GM19043 (cell line): ENCODE results near the gene GPR161.
A peak's percentile ranks its signal among the peaks of the same experiment; 100 is the strongest.
"Not testable (repeated sequence)": the region's sequence is repeated elsewhere in the genome, so short reads cannot be mapped to it uniquely, and the experiment has no call there.

ENCODE experiments used
- ATAC-seq: cut with Tn5 transposase; IDR thresholded peaks from one replicate; pipeline ENCODE4 v1.9.1; 2021; ENCODE audit warnings: low read depth; ENCODE audit not compliant: unreplicated experiment

Gene GPR161

DNA sequence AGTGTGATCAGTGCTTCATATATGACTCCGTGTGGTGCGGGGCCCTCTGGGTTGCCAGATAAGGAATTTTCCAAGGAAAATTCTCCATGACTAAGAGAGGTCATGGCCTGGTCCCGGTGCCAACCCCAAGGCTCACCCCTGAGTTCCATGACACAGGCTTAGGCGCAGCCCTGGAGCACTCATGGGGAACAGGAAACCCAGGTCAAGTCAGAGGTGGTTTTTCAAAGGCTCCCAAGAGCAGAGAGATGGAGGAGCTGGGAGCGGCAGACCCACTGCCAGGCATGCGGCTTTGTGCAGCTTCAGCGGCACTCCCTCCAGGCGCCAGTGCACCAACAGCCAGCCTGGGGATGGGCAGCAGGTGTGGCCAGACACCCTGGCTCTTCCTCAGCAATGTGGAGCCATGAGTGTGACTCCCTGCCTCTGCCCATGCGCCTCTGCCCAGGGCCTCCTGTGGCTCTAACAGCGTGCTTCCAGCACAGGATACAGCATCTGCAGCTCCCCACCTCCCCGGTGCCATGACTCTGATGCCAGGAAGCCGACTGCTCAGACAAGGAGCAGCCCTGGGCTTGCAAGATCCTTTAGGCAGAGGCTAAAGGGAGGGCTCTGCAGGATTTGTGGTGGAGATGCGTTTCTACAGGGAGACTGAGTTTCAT is 47.3 kb downstream of the GPR161 start:
- ATAC-seq: no peak

DNA sequence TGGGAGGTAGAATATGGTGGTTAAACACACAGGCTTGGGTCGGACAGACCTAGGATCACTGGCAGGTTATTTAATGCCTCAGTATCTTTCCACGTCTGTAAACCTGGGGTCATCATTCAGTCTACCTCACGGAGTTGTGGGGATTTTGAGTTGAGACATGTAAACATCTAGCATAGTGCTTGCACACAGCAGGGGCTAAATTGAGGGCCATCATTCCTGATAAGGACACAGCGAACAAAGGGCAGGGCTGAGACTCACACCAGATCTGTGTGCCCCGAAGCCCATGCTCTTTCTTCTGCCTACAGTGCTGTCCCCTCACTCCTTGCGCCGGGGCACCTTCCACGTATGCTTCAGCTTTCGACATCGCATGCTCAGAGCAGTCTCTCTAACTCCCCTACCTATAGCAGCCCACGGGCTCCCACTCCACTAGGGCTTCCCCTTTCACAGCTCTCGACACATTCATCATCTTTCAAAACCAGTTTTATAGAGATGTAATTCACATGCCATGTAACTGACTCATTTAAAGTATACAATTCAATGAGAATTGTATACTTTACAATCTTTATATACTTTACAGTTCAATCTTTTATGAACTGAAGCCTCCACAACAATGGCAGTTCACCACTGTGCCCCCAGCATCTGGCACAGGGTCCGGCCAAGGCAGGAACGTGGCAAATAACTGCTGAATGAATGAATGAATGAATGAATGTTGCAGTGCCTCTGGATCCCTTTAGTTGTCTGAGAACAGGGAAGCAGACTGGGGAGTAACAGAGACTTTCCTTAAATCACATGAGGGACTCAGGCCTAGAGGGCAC is 48.0 kb downstream of the GPR161 start:
- ATAC-seq: no peak

DNA sequence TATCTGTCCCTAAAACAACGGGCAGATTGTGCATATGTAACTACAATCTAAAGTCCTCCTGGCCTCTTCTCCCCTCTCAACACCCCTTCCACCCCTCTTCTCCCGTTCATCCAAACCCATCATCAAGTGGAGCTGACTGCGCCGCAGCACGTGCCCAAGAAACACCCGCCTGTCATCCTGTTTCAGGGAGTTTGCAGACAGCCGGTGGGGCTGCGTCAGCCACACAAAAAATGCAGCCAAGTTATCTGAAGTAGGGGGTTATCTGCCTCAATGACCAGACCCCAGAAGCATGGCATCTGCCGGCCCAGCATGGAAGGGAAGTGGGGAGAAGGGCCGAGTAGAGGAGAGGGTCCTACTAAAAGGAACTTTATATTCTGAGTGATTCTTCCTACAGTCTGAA is 49.0 kb downstream of the GPR161 start:
- no peak for ATAC-seq

DNA sequence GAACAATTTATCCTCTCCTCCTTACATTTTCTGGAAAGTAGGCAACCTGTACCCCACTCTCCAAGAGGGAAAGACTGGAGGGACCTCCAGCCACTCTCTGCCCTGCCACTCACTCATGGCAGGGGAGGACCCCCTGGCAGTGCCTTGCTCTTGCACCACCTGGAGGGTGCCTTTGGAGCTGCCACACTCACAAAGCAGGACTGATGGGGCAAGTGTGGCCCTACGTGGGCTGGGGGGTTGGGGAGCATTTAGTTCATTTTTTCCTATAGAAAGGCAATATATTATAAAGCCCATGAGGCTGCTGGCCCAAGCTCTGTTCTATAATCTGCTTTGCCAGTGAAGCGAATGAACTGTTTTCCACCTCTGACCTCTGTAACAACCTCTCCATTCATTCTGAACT is 50.3 kb downstream of the GPR161 start:
- no peak for ATAC-seq

DNA sequence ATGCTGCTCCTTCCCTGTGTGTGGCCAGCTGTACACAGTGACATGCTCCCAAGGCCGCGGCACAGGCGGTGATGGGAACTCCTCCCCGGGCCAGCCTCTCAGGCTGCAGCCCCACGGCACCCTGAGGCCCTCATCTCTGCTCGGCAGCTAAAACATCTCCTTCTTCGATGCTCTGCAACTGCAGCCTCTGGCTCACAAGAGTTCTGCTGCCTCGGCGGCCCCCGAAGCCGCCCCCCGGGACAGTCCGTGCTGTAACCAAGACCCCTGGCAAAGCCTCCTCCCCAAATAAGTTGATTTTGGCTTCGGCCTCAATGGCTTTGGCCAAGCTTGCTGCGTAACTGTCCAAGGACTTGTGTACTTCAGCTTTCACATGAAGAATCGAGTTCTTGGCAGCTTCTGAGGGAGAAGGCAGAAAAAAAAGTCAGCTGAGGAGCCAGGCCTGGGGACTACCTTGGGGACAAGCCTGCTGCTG is 51.3 kb downstream of the GPR161 start:
- ATAC-seq: no peak

DNA sequence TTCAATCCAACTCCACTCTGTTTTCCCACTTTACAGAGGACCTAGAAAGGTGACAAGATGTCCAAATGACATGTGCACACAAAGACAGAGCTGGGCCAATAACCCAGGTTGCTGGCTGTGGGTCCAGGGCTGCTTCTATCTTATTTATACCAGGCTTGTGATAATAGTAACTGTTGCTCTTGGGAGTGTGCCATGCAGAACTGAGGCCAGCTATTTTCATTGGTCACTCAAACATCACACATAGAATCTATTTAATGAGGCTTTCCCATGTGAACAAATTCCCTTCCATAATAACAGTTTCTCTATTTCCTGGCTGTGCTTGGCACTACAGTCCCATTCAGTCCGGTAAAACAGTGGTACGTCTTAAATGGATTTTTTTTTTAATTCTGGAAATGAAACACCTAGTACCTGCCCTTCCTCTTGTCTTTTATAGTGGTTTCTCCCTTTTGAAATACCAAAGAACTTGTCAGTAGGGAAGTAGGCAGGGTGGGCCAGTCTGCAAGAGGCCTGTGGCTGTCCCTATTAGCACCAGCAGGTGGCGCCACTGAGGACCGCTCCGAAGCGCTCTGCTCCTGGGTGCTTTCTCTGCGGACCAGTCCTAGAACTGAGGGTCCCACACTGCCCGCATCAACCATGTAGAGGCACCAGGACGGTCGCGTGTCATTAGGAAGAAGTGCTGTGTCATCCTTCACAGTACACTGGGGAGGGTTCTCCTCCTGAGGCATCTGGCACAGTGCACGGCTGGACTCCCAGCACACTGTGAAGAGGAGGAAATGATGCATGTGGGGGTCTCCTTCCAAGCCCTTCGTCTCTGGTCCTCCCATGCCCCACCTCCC is 52.1 kb downstream of the GPR161 start:
- ATAC-seq: peak; percentile 60

- no peak for ATAC-seq
These were observed 53.0 kb downstream of the GPR161 start for GRCh38 chr1:168083456-168084325.

- ATAC-seq: peak; percentile 85
These were observed 54.5 kb downstream of the GPR161 start for GRCh38 chr1:168082008-168082876.

- no peak for ATAC-seq
These were observed 55.2 kb downstream of the GPR161 start for GRCh38 chr1:168081373-168082007.

DNA sequence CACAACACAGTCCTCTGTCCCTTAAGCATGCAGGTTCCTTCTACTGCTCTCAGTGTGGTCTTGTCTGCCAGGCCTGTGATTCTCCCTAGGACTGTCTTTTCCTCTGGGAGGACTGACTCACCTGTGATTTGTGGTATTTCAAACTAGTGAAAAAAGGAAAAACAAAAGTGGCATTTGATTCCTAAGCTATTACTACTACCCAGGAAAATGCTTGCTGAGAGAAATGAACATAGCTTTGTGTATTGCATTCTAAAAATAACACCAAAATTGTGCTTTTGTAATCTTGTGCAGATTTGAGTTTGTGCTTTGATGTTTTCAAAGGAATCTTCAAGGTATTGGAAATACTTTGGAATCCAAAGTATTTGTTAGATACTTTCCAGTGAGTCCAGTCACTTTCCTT is 57.0 kb downstream of the GPR161 start:
- ATAC-seq: no peak

DNA sequence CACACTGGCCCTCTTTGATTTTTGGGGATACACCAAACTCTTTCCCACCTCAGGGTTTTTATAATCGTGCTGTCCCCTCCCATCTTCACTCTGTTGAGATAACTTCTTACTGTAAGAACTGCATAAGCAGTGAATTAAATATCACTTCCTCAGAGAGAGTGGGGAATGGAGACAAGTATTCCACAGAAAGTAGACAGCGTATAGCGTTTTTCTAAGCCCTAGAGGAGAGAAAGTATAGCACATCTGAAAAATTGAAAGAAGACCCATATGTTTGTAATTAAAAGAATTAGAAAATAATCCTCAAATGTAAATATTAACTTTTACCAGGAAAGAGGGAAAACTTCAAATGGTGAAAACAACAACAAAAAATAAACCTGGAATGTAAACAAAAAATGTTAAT is 67.3 kb downstream of the GPR161 start:
- ATAC-seq: no peak

GRCh38 chr1:168065506-168065905 is 71.2 kb downstream of the GPR161 start:
- ATAC-seq: no peak

GRCh38 chr1:168064216-168064615 is 72.5 kb downstream of the GPR161 start:
- ATAC-seq: no peak

GRCh38 chr1:168057921-168058320 is 78.8 kb downstream of the GPR161 start:
- no peak for ATAC-seq

DNA sequence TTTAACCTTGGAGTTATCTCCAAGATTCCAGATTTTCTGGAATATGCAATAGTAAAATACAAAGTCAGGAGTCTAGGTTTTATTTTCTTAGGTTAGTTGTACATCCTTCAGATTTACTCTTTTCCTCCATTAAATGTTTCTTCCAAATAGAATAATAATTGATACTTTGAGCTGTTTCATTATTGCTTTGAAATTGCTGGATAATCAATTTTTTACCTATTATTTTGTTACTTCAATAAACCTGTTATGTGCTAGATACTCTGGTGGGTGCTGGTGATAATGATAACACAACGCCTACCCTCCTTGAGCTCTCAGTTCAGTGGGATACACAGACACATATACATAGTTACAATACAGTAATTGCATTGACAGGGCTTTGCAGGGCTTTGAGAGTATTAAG is 79.4 kb downstream of the GPR161 start:
- ATAC-seq: no peak

DNA sequence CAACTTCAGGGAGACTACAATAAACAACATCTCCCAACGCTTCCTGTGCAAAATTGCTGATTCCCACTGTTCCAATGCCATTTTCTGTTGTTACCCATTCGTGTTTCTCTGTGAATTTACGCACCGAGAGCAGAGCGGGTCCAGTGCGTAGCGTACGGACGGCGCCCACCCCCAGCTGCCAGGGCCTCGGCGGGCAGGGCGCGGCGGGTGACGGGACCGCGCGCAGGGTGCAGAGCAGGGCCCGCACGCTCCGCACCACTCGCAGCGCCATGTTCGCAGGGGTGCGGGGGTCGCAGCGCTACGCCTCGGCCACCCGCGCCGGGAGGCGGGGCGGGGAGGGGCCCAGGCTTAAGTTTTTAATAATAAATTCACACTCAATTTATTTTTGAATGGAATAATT is 80.6 kb downstream of the GPR161 start:
- ATAC-seq: not testable (repeated sequence)

DNA sequence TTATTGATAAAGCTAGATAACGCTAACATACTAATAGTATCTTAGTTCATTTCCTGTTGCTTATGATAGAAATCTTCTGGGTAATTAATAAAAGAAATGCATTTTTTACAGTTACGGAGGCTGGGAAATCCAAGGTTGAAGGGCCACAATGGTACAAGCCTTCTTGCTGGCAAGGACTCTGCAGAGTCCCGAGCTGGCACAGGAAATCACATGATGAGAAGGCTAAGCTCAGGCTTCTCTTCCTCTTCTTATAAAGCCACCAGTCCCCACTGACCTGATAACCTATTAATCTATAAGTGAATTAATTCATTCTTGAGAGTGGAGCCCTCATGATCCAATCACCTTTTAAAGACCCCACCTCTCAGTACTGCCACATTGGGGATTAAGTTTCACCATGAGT is 82.6 kb downstream of the GPR161 start:
- no peak for ATAC-seq

GRCh38 chr1:168053681-168054080 is 83.0 kb downstream of the GPR161 start:
- no peak for ATAC-seq

- ATAC-seq: no peak
These were observed 85.8 kb downstream of the GPR161 start for GRCh38 chr1:168050880-168051279.
